Stimulated activated CD8-positive, alpha-beta memory T cell treated with anti-CD3 and anti-CD28 coated beads, Interleukin-4, amount 100 ng/mL, for 4 hours (primary cell): ENCODE results near the gene MRGPRD.
"Not testable (repeated sequence)": the region's sequence is repeated elsewhere in the genome, so short reads cannot be mapped to it uniquely, and the experiment has no call there.

Experiments used
- DNase-seq, 2 donors: peaks; one replicate each; pipeline ENCODE4 v3.0.0-alpha.2; 2020; ENCODE audit warnings: low read depth in 2 of 2, low spot score in 1 of 2

Gene MRGPRD

GRCh38 chr11:68994161-68994893, 13.5 kb upstream of the MRGPRD start:
- no peak for DNase-seq

DNA sequence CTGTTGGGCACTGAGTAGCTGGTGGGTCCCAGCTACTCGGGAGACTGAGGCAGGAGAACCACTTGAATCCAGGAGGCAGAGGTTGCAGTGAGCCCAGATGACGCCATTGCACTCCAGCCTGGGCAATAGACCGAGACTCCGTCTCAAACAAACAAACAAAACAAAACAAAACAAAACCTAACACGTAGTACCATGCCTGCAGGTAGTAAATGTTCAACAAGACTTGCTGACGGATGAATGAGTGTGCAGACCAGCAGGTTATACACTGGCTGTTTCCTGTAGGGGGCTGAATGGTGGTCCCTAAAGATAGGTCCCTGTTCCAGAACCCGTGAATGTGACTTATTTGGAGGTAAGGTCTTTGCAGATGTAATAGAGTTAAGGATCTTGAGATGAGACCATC, 12.8 kb upstream of the MRGPRD start:
- DNase-seq: no peak

GRCh38 chr11:68992743-68993255, 12.0 kb upstream of the MRGPRD start:
- no peak for DNase-seq

- no peak for DNase-seq
These were observed 10.4 kb upstream of the MRGPRD start for GRCh38 chr11:68990995-68991780.

GRCh38 chr11:68989936-68990606, 9.3 kb upstream of the MRGPRD start:
- no peak for DNase-seq

DNA sequence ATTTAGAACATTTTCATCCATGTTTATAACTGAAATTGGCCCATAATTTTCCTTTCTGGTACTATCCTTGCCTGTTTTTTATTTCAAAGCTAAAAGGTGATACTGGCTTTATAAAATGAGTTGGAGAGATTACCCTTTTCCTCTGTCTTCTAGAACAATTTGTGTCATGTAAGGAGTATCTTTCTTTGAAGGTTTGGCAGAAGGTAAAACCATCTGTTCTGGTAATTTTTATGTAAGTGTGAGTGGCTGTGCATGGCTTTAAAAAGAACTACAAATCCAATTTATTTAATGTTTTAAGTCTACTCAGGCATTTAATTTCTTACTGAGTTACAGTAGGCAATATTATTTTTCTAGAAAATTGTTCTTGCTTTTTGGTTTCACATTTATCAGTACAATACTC, 7.7 kb upstream of the MRGPRD start:
- no peak for DNase-seq

DNA sequence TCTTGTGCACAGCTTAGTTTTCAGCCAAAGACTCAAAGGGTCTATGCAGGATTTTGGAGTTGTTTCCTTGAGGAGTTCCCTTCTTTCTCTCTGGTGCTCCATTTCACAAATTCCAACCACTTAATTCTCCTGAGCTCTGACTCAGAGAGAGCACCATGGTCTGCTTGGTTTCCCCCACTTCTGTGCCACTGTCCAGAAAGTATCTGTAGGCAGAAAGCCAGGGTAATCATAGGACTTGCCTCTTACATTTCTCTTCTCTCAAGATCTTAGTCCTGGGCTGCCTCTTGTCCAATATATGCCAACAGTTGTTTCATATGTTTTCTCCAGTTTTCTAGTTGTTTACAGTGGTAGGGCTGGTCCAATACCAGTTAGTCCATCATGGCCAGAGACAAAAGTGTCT, 6.4 kb upstream of the MRGPRD start:
- no peak for DNase-seq

DNA sequence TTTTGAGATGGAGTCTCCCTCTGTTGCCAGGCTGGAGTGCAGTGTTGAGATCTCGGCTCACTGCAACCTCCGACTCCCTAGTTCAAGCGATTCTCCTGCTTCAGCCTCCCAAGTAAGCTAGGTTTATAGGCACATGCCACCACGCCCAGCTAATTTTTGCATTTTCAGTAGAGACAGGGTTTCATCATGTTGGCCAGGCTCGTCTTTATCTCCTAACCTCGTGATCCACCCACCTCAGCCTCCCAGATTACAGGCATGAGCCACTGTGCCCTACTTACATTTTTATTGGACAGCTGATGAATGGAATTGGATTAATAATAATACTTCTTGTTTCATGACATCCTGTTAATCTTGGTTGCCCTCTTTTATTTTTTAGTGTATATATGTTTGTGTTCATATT, 3.0 kb upstream of the MRGPRD start:
- no peak for DNase-seq

GRCh38 chr11:68982134-68982533, 1.3 kb upstream of the MRGPRD start:
- no peak for DNase-seq

- DNase-seq: no peak
These were observed 633 bp downstream of the MRGPRD start for GRCh38 chr11:68979931-68980775.

GRCh38 chr11:68978931-68979594, 1.7 kb downstream of the MRGPRD start:
- no peak for DNase-seq

DNA sequence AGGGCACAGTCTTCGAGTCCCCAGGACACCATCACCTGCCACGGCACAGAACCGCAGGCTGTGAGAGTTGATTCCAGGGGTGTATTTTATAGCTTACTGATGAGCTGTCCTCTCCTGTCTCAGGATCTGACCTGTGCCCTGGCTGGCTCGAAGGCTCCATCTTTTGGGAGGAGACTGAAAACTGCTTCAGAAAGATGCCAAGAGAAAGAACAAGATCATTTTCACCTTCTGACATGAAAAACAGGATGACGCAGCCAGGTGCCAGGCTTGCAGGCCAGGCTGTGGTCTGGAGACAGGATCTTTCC, 2.2 kb downstream of the MRGPRD start:
- no peak for DNase-seq

- DNase-seq: no peak
These were observed 2.8 kb downstream of the MRGPRD start for GRCh38 chr11:68977781-68978625.

- no peak for DNase-seq
These were observed 4.2 kb downstream of the MRGPRD start for GRCh38 chr11:68976563-68976962.

GRCh38 chr11:68976095-68976494, 4.7 kb downstream of the MRGPRD start:
- no peak for DNase-seq

DNA sequence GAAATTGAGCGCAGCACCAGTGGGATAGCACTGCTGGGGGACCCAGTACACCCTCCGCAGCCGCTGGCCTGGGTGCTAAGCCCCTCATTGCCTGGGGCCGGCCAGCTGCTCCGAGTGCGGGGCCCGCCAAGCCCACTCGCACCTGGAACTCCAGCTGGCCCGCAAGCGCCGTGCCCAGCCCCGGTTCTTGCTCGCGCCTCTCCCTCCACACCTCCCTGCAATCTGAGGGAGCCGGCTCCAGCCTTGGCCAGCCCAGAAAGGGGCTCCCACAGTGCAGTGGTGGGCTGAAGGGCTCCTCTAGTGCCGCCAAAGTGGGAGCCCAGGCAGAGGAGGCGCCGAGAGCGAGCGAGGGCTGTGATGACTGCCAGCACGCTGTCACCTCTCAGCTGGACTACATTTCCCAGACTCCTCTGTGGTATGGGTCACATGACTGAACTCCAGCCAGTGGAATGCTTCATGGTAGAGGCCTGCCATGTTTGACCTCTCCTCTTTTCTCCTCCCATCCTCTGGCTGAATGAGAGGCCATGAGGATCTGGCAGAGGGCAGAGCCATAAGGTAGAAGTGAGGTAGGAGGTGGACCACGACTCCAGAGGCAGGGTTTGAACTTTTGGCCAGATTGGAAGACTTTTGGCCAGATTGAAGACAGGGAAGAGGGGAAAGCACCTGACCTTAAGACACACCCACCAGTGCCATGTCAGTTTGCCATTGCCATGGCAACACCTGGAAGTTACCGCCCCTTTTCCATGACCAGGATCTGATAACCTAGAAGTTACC, 6.2 kb downstream of the MRGPRD start:
- no peak for DNase-seq

DNA sequence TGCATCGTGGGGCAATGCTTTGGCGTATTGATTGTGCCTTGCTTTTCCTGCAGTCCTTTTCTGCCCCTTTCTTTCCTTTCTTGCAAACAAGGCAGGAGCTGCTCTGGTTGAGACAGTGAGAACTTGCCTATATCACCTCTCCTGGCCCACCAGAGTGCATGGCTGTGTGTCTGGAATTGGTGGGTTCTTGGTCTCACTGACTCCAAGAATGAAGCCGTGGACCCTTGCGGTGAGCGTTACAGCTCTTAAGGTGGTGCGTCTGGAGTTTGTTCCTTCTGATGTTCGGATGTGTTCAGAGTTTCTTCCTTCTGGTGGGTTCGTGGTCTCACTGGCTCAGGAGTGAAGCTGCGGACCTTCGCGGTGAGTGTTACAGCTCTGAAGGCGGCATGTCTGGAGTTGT, 7.1 kb downstream of the MRGPRD start:
- DNase-seq: not testable (repeated sequence)

DNA sequence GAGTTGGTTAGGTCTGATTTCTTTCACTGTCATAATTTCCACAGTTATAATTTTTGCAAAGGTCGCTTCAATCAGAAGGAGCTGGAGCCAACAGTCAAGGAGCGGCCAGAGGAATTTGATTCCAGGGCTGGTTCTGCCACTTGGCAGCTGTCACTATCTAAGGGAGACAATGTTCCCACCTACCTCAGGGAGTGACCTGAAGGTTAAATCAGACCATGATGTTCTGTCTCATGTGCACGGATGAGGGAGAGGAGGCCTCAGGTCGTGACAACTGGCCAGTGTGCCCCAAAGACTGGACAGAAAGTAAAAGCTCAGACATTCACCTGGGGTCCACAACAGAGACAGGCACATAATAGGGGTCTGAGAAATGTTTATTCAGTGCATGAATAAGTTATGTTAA, 7.6 kb downstream of the MRGPRD start:
- DNase-seq: no peak
